ENCODE measurements around the gene RDM1. TPM values are rescaled to one million over a fixed set of nuclear protein-coding genes. Genes with fewer than 3 reads are reported as not detected.

RDM1 gene
- total RNA-seq, 1 experiment from 2014 or later: 12.9 TPM

DNA sequence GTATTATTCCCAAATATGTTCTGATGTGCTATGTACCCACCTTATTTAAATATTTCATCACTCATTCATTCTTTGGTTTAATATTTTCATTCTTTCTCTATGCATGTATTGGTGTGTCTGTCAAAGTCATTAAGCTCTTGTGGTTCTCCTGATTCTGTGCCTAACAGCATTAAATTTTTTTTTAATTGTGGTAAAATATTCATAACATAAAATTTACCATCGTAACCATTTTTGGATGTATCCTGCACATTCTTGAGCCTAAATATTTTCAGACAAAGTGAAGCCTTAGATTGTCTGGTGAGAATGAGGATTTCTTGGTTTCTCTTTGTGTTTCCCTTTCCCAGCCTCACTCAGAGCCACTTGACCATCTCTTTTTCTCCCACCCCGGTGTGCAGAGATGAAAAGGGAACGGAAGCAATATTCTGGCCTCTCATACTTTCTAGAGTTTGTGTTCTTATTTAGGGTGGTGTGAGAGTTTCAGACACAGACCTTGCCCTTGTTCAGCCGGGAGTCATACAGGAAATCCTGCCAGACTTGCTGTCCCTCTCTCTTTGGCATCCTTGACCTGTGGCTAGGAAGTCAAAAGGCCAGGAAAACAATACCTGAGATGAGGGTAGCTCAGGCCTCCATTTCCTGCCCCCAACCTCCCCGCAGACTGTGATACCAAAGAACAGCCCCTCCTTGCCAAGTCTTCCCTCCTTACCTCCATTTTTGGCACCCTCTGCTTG, 55.3 kb downstream of the RDM1 start:
- Mint-ChIP-seq H3K36me3 (ENCODE audit: insufficient read depth, unreplicated experiment) (no peaks in the 10 kb centered on the region), H3K27me3 (ENCODE audit: insufficient read depth, unreplicated experiment) (no peaks in the 10 kb centered on the region), H3K9me3 (ENCODE audit: unreplicated experiment) (no peaks in the 10 kb centered on the region), H3K4me1 (ENCODE audit: low read depth, unreplicated experiment) (no peaks in the 10 kb centered on the region), H3K4me3 (ENCODE audit: unreplicated experiment) (no peak overlapping the region), H3K27ac (ENCODE audit: unreplicated experiment) (no peak overlapping the region)
- no peaks in the 10 kb centered on the region for H3K9me3 ChIP-seq
- TF ChIP-seq, protein P1, sequence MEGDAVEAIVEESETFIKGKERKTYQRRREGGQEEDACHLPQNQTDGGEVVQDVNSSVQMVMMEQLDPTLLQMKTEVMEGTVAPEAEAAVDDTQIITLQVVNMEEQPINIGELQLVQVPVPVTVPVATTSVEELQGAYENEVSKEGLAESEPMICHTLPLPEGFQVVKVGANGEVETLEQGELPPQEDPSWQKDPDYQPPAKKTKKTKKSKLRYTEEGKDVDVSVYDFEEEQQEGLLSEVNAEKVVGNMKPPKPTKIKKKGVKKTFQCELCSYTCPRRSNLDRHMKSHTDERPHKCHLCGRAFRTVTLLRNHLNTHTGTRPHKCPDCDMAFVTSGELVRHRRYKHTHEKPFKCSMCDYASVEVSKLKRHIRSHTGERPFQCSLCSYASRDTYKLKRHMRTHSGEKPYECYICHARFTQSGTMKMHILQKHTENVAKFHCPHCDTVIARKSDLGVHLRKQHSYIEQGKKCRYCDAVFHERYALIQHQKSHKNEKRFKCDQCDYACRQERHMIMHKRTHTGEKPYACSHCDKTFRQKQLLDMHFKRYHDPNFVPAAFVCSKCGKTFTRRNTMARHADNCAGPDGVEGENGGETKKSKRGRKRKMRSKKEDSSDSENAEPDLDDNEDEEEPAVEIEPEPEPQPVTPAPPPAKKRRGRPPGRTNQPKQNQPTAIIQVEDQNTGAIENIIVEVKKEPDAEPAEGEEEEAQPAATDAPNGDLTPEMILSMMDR (IDR thresholded peaks at IDR 0.05; ENCODE audit: insufficient read depth in 1 of 2, low read depth in 1 of 2, low read length in 1 of 2, severe bottlenecking in 1 of 2, unreplicated experiment in 1 of 2): no peak
- DNase-seq: no peak
- no peaks in the 10 kb centered on the region for H3K36me3 ChIP-seq (ENCODE audit: control insufficient read depth, insufficient read depth, low read length)
- intact Hi-C loops (cut with micrococcal nuclease; ENCODE audit: unreplicated experiment): no loop called here
- ChIA-PET POLR2A (no interaction called here), CTCF (no interaction called here)
- peaks cover 5% of the 10 kb centered on the region; the same call in 1 of the 2 replicates for H3K4me1 ChIP-seq
- no TSS peak for BruUV-seq (replicated peaks)
- H3K27me3 ChIP-seq (replicated peaks; ENCODE audit: control insufficient read depth, insufficient read depth, low read length): no peaks in the 10 kb centered on the region
- H3K4me3 ChIP-seq (ENCODE audit: low read depth, low read length): no peak overlapping the region

DNA sequence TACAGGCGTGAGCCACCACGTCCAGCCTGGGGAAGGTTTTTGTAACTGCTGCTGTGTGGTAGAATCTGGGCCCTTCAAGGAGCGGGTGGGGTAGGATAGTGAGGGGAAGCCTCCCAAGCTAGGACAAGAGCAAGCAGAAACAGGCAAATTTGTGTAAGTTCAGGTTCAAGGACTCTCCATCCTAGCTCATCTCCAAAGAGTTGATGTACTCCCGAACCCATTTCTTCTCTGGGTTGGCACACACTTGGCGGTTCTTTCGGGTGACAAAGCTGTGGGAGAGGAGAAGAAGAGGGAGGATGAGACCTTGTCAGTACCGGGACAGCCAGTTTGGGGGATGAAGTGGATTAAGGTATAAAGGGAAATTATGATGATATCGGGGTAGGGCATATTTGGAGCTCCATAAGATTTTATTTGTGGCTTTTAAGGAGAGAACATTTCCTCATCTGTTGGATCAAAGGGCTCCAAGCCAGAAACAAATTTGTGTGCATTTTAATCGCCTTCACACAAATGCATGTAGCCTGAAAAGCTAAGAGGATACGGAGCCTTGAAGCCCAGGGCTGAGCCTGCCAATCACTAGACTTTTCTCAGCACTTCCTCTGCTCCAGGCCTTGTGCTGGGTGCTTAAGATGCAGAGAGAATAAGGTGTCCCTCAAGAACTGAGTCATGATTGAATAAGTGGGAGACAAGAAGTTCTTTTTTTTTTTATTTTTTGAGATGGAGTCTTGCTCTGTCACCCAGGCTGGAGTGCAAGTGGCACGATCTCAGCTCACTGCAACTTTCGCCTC, 58.2 kb downstream of the RDM1 start:
- no TSS peak for BruUV-seq (replicated peaks)
- no peak overlapping the region for H3K4me3 ChIP-seq (ENCODE audit: low read depth, low read length)
- H3K4me3 Mint-ChIP-seq (ENCODE audit: unreplicated experiment): no peak overlapping the region
- peaks cover 6% of the 10 kb centered on the region for H3K4me1 Mint-ChIP-seq (ENCODE audit: low read depth, unreplicated experiment)
- ChIA-PET CTCF (no interaction called here), POLR2A (no interaction called here)
- H3K27me3 ChIP-seq (replicated peaks; ENCODE audit: control insufficient read depth, insufficient read depth, low read length): no peaks in the 10 kb centered on the region
- no peak overlapping the region for H3K27ac Mint-ChIP-seq (ENCODE audit: unreplicated experiment)
- H3K9me3 Mint-ChIP-seq (ENCODE audit: unreplicated experiment): no peaks in the 10 kb centered on the region
- intact Hi-C loops (cut with micrococcal nuclease; ENCODE audit: unreplicated experiment): no loop called here
- H3K4me1 ChIP-seq: peaks cover 5% of the 10 kb centered on the region; the same call in 1 of the 2 replicates
- no peaks in the 10 kb centered on the region for H3K9me3 ChIP-seq
- H3K36me3 Mint-ChIP-seq (ENCODE audit: insufficient read depth, unreplicated experiment): no peaks in the 10 kb centered on the region
- TF ChIP-seq, protein P1 (IDR thresholded peaks at IDR 0.05; ENCODE audit: insufficient read depth in 1 of 2, low read depth in 1 of 2, low read length in 1 of 2, severe bottlenecking in 1 of 2, unreplicated experiment in 1 of 2): no peak
- H3K27me3 Mint-ChIP-seq (ENCODE audit: insufficient read depth, unreplicated experiment): no peaks in the 10 kb centered on the region
- H3K36me3 ChIP-seq (ENCODE audit: control insufficient read depth, insufficient read depth, low read length): no peaks in the 10 kb centered on the region
- no peak for DNase-seq

DNA sequence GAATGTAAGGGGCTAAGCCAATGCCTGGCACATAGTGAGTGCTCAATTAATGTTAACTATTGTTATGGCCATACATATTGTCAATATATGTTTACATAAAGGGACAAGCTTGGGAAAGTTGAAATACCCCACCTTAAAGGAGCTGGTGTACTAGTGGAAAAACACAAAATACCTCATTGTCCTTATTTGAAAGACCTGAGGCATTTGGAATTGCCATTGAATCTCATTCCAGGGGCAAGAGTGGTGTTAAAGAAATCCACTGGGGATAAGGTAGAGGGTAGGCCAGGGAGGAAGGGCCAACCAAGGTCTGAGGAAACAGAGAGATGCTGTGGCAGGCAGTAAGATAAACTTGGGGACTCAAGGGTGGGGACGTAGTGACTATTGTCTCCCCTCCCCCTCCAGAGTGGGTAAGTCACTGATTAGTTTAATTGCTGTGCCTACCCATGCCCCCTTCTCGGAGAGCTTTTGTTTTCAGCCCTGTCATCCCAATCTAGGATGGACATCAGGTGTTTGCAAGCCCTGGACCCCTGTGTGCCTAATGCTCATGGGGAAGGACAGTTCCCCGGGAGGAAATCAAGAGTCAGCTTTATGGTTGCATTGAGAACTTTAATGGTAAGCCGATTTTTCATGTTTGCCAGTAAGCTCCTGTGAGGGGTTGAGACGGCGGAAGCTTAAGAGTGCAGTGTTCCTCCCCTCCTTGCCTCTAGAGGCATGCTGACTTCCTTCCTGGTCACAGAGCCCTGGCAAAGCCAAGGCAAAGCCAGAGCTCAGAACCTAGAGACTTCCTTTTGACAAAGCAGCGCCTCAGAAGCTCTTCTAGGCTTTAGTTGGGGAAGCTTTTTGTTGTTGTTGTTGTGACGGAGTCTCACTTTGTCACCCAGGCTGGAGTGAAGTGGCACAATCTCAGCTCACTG, 59.4 kb downstream of the RDM1 start:
- intact Hi-C loops (cut with micrococcal nuclease; ENCODE audit: unreplicated experiment): no loop called here
- H3K4me3 ChIP-seq (ENCODE audit: low read depth, low read length): no peak overlapping the region
- Mint-ChIP-seq H3K36me3 (ENCODE audit: insufficient read depth, unreplicated experiment) (no peaks in the 10 kb centered on the region), H3K9me3 (ENCODE audit: unreplicated experiment) (no peaks in the 10 kb centered on the region), H3K27ac (ENCODE audit: unreplicated experiment) (no peak overlapping the region), H3K4me1 (ENCODE audit: low read depth, unreplicated experiment) (peaks cover 6% of the 10 kb centered on the region), H3K27me3 (ENCODE audit: insufficient read depth, unreplicated experiment) (no peaks in the 10 kb centered on the region), H3K4me3 (ENCODE audit: unreplicated experiment) (no peak overlapping the region)
- H3K27me3 ChIP-seq (replicated peaks; ENCODE audit: control insufficient read depth, insufficient read depth, low read length): no peaks in the 10 kb centered on the region
- TF ChIP-seq, protein P1 (IDR thresholded peaks at IDR 0.05; ENCODE audit: insufficient read depth in 1 of 2, low read depth in 1 of 2, low read length in 1 of 2, severe bottlenecking in 1 of 2, unreplicated experiment in 1 of 2): no peak
- no peaks in the 10 kb centered on the region for H3K36me3 ChIP-seq (ENCODE audit: control insufficient read depth, insufficient read depth, low read length)
- DNase-seq: no peak
- BruUV-seq (replicated peaks): no TSS peak
- H3K4me1 ChIP-seq: peaks cover 10% of the 10 kb centered on the region
- H3K9me3 ChIP-seq: no peaks in the 10 kb centered on the region
- POLR2A ChIA-PET: interaction anchor here (0.5 kb wide), 1 partner anchor 90 kb away, joined by 10 read pairs; no protein-coding TSS in a partner anchor
- CTCF ChIA-PET: interaction anchor here (0.6 to 0.8 kb wide), 2 partner anchors 17 to 71 kb away, joined by 3 to 7 read pairs; no protein-coding TSS in a partner anchor
